ENCODE results near the gene CACNA1E. TPM values are rescaled to one million over a fixed set of nuclear protein-coding genes. Genes with fewer than 3 reads are reported as not detected.

CACNA1E gene
- total RNA-seq, 1 experiment from 2014 or later = 0.46 TPM

- no peaks in the 10 kb centered on the region for H4K20me1 ChIP-seq (ENCODE audit: control insufficient read depth, insufficient read depth, insufficient read length)
- no peak overlapping the region for H2BK5ac ChIP-seq (ENCODE audit: insufficient read length, low read length)
- H3K56ac ChIP-seq (ENCODE audit: insufficient read length, low read depth, low read length) = no peak overlapping the region
- peaks cover 2% of the 10 kb centered on the region; the same call in 1 of the 2 replicates for H3K27me3 Mint-ChIP-seq (ENCODE audit: low read depth)
- no peak for TF ChIP-seq CTCF (conservative IDR thresholded peaks at IDR 0.05)
- H2BK12ac ChIP-seq (ENCODE audit: insufficient read length, low read depth, low read length) = no peak overlapping the region
- H3K14ac ChIP-seq (ENCODE audit: insufficient read depth, low read length) = no peak overlapping the region
- no peak overlapping the region for H2AFZ ChIP-seq (ENCODE audit: low read length)
- H3K9me3 Mint-ChIP-seq = peaks cover 0 to 5% of the 10 kb centered on the region in 2 experiments; a peak in 2 of 5 replicates
- H4K91ac ChIP-seq (ENCODE audit: insufficient read length, low read depth, low read length) = no peak overlapping the region
- no peak overlapping the region for H3T11ph ChIP-seq (ENCODE audit: low read length)
- H2BK15ac ChIP-seq (ENCODE audit: low read depth, low read length) = no peak overlapping the region
- H2BK120ac ChIP-seq (ENCODE audit: low read depth, low read length, poor library complexity, severe bottlenecking) = no peak overlapping the region
- H2BK20ac ChIP-seq (ENCODE audit: low read depth, low read length, poor library complexity, severe bottlenecking) = no peak overlapping the region
- H3K27me3 ChIP-seq (ENCODE audit: insufficient read depth, low read length) = no peaks in the 10 kb centered on the region
- H4K5ac ChIP-seq (ENCODE audit: insufficient read length, low read depth, low read length) = no peak overlapping the region
- no peak overlapping the region for H3K18ac ChIP-seq (ENCODE audit: insufficient read length, low read depth, low read length)
- H3K79me2 ChIP-seq (ENCODE audit: insufficient read depth, low read length) = no peaks in the 10 kb centered on the region
- no peaks in the 10 kb centered on the region for H3K23me2 ChIP-seq (ENCODE audit: insufficient read length, low read depth, low read length, poor library complexity, severe bottlenecking)
- H4K8ac ChIP-seq (replicated peaks; ENCODE audit: insufficient read length, low read depth, low read length) = no peak overlapping the region
- H3K9ac ChIP-seq (ENCODE audit: extremely low read depth, insufficient read length, low read length) = no peak overlapping the region
- H3K9me3 ChIP-seq (ENCODE audit: control insufficient read depth, low read depth, low read length) = no peaks in the 10 kb centered on the region
- no peak overlapping the region for H3K27ac Mint-ChIP-seq
- H3K4me2 ChIP-seq (ENCODE audit: insufficient read depth, insufficient read length, low read length) = no peak overlapping the region
- no peaks in the 10 kb centered on the region for H3K79me1 ChIP-seq (ENCODE audit: insufficient read depth, low read depth, low read length, poor library complexity, severe bottlenecking)
- H3K4me1 Mint-ChIP-seq = peaks cover 6 to 13% of the 10 kb centered on the region in 2 experiments
- no peak for DNase-seq
- H3K27ac ChIP-seq (ENCODE audit: insufficient read length, low read depth, low read length) = no peak overlapping the region
- H3K23ac ChIP-seq (ENCODE audit: insufficient read length, low read depth, low read length) = no peak overlapping the region
- no CpG with 5 or more reads among the region's 2 CpGs for WGBS (ENCODE audit: extremely low coverage, insufficient read length, low lambda C conversion rate)
- no peak overlapping the region for H3K4me3 Mint-ChIP-seq
- H3K4ac ChIP-seq (ENCODE audit: low read depth, low read length) = no peak overlapping the region
- H3K4me1 ChIP-seq (ENCODE audit: insufficient read depth, low read length) = peaks cover 2% of the 10 kb centered on the region; the same call in 1 of the 2 replicates
- 0 out of 7 replicates have a peak, but pooled peaks cover 0 to 4% (median 0%) of the 10 kb centered on the region in 3 experiments for H3K36me3 Mint-ChIP-seq (ENCODE audit: insufficient read depth in 1 of 3, low read depth in 3 of 3)
- H2AK5ac ChIP-seq (ENCODE audit: insufficient read length, low read length) = no peak overlapping the region
These were observed 39.5 kb downstream of the CACNA1E start for GRCh38 chr1:181522864-181523263.
